ENCODE measurements around the gene PTMS. TPM values are rescaled to one million over a fixed set of nuclear protein-coding genes. Genes with fewer than 3 reads are reported as not detected.

The PTMS gene
- total RNA-seq, 1 experiment from 2014 or later = 370 TPM

DNA sequence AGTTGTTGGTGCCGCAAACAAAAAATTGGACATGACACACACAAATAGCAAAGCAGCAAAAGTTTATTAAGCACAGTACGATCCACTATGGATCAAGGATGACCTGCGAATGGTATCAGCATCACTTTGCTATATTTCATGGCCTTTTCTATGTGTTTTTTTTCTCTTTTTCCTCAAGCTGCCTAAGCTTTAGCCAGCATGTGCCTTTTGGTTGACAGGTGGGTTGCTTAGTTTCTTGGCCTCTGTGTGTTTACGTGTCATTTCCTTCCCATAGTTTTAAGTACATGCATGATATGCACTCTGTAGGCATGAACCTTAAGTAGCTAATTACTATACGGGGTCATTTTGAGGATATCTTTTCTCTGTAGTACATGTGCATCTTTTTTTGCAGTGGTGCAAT lies 33.0 kb downstream of the PTMS start (continued):
- TF ChIP-seq ARID4B (CRISPR knock-in tag; IDR thresholded peaks at IDR 0.05; ENCODE audit: borderline replicate concordance) (no peak), ZNF416 (CRISPR knock-in tag; IDR thresholded peaks at IDR 0.05) (no peak), ZNF232 (CRISPR knock-in tag; IDR thresholded peaks at IDR 0.05) (no peak), FOXK1 (CRISPR knock-in tag; IDR thresholded peaks at IDR 0.05) (no peak), RELA (CRISPR knock-in tag; IDR thresholded peaks at IDR 0.05; ENCODE audit: borderline replicate concordance) (no peak), TCF7 (CRISPR knock-in tag; IDR thresholded peaks at IDR 0.05; ENCODE audit: low read depth) (no peak), CREB1 (CRISPR knock-in tag; IDR thresholded peaks at IDR 0.05) (no peak), IRF2 (CRISPR knock-in tag; IDR thresholded peaks at IDR 0.05; ENCODE audit: borderline replicate concordance, low read depth) (no peak), TEAD1 (CRISPR knock-in tag; IDR thresholded peaks at IDR 0.05) (no peak), FOXP4 (CRISPR knock-in tag; IDR thresholded peaks at IDR 0.05) (no peak), SOX15 (CRISPR knock-in tag; IDR thresholded peaks at IDR 0.05) (no peak), PREB (CRISPR knock-in tag; IDR thresholded peaks at IDR 0.05; ENCODE audit: borderline replicate concordance) (no peak)
- TF ChIP-seq, protein P1, sequence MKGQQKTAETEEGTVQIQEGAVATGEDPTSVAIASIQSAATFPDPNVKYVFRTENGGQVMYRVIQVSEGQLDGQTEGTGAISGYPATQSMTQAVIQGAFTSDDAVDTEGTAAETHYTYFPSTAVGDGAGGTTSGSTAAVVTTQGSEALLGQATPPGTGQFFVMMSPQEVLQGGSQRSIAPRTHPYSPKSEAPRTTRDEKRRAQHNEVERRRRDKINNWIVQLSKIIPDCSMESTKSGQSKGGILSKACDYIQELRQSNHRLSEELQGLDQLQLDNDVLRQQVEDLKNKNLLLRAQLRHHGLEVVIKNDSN (CRISPR knock-in tag; IDR thresholded peaks at IDR 0.05) = no peak

GRCh38 chr12:6807170-6807569 lies 41.0 kb downstream of the PTMS start:
- Mint-ChIP-seq H3K9me3 (peaks cover 4% of the 10 kb centered on the region), H3K27ac (no peak overlapping the region), H3K36me3 (peaks cover 3% of the 10 kb centered on the region), H3K4me3 (no peak overlapping the region), H3K27me3 (ENCODE audit: low read depth) (peaks cover 32% of the 10 kb centered on the region), H3K4me1 (peaks cover 18% of the 10 kb centered on the region)
- ATAC-seq (no peak), DNase-seq (ENCODE audit: low spot score) (no peak)
- POLR2A ChIA-PET = no interaction called here
- CTCF ChIA-PET = interaction anchor here (0.6 kb wide), 2 partner anchors 14 to 19 kb away, joined by 3 to 4 read pairs; no protein-coding TSS in a partner anchor
- TF ChIP-seq TP53 (CRISPR knock-in tag; IDR thresholded peaks at IDR 0.05) = no peak
- TF ChIP-seq RORB (CRISPR knock-in tag; IDR thresholded peaks at IDR 0.05) = no peak
- no peak for TF ChIP-seq ATF6 (CRISPR knock-in tag; IDR thresholded peaks at IDR 0.05)
- no peak for TF ChIP-seq ATF2 (CRISPR knock-in tag; IDR thresholded peaks at IDR 0.05; ENCODE audit: borderline replicate concordance, low read depth)
- TF ChIP-seq ZSCAN18 (CRISPR knock-in tag; IDR thresholded peaks at IDR 0.05) = no peak
- TF ChIP-seq HMGXB4 (CRISPR knock-in tag; IDR thresholded peaks at IDR 0.05) = no peak
- no peak for TF ChIP-seq IRF1 (CRISPR knock-in tag; IDR thresholded peaks at IDR 0.05)
- no peak for TF ChIP-seq NR1H2 (CRISPR knock-in tag; IDR thresholded peaks at IDR 0.05)
- no peak for TF ChIP-seq TEAD1 (CRISPR knock-in tag; IDR thresholded peaks at IDR 0.05)

Data from WTC11 (cell line).